CD4-positive, alpha-beta T cell treated with Interferon alpha-2 for 1 hour (primary cell): ENCODE results near the gene RHOC.

Experiments used
- DNase-seq, 2 donors: peaks; one replicate each; pipeline ENCODE4 v3.0.0-alpha.2; 2020 to 2022

The RHOC gene

GRCh38 chr1:112676543-112676942 lies 30.4 kb downstream of the RHOC start:
- no peak for DNase-seq

- no peak for DNase-seq
Observed at GRCh38 chr1:112675728-112676381, 31.1 kb downstream of the RHOC start.

DNA sequence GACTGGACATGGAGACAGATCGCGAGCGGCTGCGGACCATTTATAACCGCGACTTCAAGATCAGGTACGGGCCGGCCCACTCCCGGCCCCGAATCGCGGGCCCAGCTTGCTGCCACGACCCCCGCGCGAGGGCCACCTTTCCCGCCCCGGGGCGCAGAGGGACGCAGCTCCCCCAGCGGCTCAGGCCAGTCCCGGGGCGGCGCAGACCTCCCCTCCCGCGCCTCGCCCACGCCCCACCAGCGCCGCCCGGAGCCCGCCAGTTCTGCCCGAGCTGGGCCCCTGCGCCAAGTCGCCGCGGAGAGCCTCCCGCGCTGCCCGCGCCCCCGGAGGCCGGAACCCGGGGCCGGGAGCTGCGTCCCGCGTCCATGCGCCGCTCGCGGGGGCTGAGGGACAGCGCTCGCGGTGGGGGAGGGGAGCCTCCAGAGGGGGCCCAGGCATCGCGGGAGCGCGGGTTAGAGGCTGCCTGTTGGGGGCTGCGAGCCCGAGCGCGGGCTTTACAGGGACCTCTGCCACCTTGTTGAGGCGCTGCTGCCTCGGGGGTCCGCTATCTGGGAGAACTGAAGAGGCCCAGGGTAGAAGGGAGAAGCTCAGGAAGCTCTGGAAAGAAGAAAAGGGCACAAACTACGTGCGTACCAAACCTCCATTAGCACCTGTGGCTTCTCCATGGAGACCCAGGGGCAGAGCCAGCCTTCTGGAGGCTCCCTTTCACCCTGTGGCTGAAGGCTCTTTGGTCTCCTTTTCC lies 31.8 kb downstream of the RHOC start:
- peak in 1 of 2 donors; percentile 44 for DNase-seq

DNA sequence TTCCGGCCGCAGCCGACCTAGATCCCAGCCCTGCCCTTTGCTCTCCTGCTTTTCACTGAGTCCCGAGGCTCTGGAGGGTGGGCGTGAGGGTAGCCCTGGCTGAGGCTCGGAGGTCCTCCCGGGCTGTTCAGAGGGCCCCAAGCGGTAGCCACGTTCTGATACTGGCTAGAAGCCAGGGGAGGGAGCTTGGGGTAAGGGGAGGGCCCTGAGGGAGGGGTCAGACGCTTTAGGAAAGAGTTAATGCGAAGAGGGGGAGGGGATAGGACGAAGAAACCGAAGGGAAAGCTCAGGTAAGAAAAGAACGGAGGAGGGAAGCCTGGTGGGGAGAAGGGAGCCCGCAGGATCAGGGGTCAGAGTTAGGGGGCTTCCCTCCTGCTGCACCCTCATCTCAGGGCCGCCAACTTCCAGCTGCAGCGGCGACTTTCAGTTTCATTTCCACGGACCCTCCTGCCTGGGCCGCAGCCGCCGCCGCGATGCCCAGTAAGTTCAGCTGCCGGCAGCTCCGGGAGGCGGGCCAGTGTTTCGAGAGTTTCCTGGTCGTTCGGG lies 32.4 kb downstream of the RHOC start, which contains the start of gene MOV10:
TSS of gene MOV10 (plus strand) at position 220 of the 546 bp plus-strand sequence. CDS start at position 474, 254 bp downstream.
- peak; percentile 64 to 77 for DNase-seq

DNA sequence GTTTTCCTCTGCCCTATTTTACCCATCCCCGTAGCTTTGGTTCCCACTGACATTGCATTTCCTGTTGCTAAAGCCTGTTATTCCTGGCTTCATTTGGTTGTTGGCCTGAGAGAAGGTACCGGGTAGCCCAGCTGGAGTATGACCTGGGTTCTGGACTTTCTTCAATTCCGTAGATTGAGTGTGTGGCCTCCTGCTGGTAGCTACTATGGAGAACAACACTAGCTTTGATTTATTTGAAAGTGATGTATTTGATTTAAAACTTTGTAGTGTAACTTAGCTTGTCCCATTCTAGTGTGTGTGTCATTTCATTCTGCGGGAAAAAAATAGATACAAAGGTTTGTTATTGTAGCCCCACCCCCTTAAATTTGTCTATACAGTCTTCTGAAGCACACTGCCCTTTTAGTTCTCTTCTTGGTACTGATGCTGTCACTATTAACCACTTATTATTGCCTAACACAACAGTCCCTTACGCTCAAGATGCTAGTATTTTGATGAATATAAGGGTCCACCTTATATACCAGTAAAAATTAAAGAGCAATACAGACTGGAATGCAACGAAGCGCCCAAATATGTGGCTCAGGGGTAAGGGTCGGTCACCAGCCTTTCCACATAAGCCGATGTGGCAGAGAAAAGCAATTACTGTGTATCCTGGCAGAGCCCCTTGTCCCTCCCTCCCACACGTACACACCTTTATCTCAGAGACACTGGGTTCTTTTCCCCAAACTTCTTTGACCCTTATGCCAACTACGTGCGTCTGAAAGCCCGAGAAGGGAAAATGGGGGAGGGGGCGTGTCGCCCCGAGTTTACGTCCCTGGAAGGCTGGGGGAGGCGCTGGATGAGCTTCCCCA lies 33.1 kb downstream of the RHOC start:
- peak in 1 of 2 donors; percentile 53 for DNase-seq

DNA sequence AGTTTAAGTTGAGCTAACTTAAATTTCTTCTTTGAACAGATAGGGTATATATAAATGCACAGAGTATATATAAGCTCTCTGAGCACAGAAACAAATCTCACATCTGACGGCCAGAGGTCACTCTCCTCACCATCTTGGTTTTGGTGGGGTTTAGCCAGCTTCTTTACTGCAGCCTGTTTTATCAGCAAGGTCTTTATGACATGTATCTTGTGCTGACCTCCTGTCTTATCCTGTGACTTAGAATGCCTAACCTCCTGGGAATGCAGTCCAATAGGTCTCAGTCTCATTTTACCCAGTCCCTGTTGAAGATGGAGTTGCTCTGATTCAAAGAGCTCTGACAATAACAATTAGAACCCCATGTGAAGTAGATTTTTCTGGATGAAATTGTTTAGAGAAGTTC lies 34.1 kb downstream of the RHOC start:
- DNase-seq = no peak

GRCh38 chr1:112672009-112672408 lies 34.9 kb downstream of the RHOC start:
- DNase-seq = no peak

- no peak for DNase-seq
Observed at GRCh38 chr1:112666946-112667345, 40.0 kb downstream of the RHOC start.

- DNase-seq = no peak
Observed at GRCh38 chr1:112665857-112666256, 41.1 kb downstream of the RHOC start.

GRCh38 chr1:112651205-112651604 lies 55.7 kb downstream of the RHOC start:
- no peak for DNase-seq
